A673 (cell line): Measurements from ENCODE around the gene VTI1A. TPM values are rescaled to one million over a fixed set of nuclear protein-coding genes. Genes with fewer than 3 reads are reported as not detected.

Source experiments
- BruUV-seq: library from RNA; stranded (reverse); fragments of 400-500 nt; replicated peaks from 2 replicates; lab custom pipeline; 2021; lab: Mats Ljungman, UMichigan
- CTCF ChIA-PET: fragments of 300-600 bp; sonication (Branson Sonifier 250); formaldehyde crosslinking; loops from one replicate; lab custom pipeline; 2022; ENCODE audit warnings: antibody characterized with exemption; lab: Charles Lee
- POLR2A ChIA-PET: fragments of 300-600 bp; sonication (Branson Sonifier 250); formaldehyde crosslinking; loops from one replicate; lab custom pipeline; 2022; ENCODE audit warnings: antibody characterized with exemption; ENCODE audit not compliant: low non-redundant PET; lab: Charles Lee
- DNase-seq: peaks from one replicate; pipeline ENCODE4 v3.0.0-alpha.2; 2015; ENCODE audit warnings: low spot score
- H3K27ac ChIP-seq: fragments of 200-600 bp; sonication (generic); 2 replicates; pipeline ENCODE4 v1.5.1; 2016; ENCODE audit warnings: mixed run types, low read depth, mild to moderate bottlenecking, mixed read lengths, antibody characterized with exemption, low read length; ENCODE audit not compliant: poor library complexity, severe bottlenecking
- H3K27me3 ChIP-seq: fragments of 200-600 bp; sonication (generic); replicated peaks from 2 replicates; pipeline ENCODE4 v1.6.1; 2017; ENCODE audit warnings: mixed run types, low read depth, mild to moderate bottlenecking, mixed read lengths, antibody characterized with exemption, low read length; ENCODE audit not compliant: insufficient read depth, poor library complexity
- H3K36me3 ChIP-seq: fragments of 200-600 bp; sonication (generic); 2 replicates; pipeline ENCODE4 v1.6.1; 2016; ENCODE audit warnings: mixed run types, mild to moderate bottlenecking, mixed read lengths, antibody characterized with exemption, low read length; ENCODE audit not compliant: insufficient read depth, poor library complexity, severe bottlenecking
- H3K4me1 ChIP-seq: fragments of 200-600 bp; sonication (generic); 2 replicates; pipeline ENCODE4 v1.6.1; 2017; ENCODE audit warnings: mixed run types, mild to moderate bottlenecking, mixed read lengths, antibody characterized with exemption, low read length; ENCODE audit not compliant: insufficient read depth, poor library complexity, severe bottlenecking
- H3K4me3 ChIP-seq: fragments of 200-600 bp; sonication (generic); 2 replicates; pipeline ENCODE4 v1.5.1; 2016; ENCODE audit warnings: low read depth, mixed run types, mild to moderate bottlenecking, mixed read lengths, low read length; ENCODE audit not compliant: poor library complexity, severe bottlenecking
- H3K9me3 ChIP-seq: fragments of 200-600 bp; sonication (generic); 2 replicates; pipeline ENCODE4 v1.6.1; 2016; ENCODE audit warnings: mixed run types, low read depth, mild to moderate bottlenecking, mixed read lengths, antibody characterized with exemption, low read length; ENCODE audit not compliant: poor library complexity, severe bottlenecking
- EZH2 ChIP-seq: fragments of 200-600 bp; sonication (generic); IDR thresholded peaks from 2 replicates; pipeline ENCODE4 v1.6.1; 2017; ENCODE audit warnings: borderline replicate concordance, low read depth, mild to moderate bottlenecking, mixed read lengths, antibody characterized with exemption, low read length; ENCODE audit not compliant: poor library complexity, severe bottlenecking
- intact Hi-C: fragments of 100-400 bp; cut with micrococcal nuclease; formaldehyde crosslinking; loops from one replicate; pipeline ENCODE4 v1.10.0; 2022; ENCODE audit not compliant: unreplicated experiment
- total RNA-seq: library from RNA; stranded (reverse); gene quantifications from 2 replicates; pipeline ENCODE4 v1.2.3, GENCODE V29; 2021
- TF ChIP-seq, protein P1 (sequence below): fragments of 300-800, 200-600 bp; sonication (generic); conservative IDR thresholded peaks from 2 replicates; pipeline ENCODE4 v1.5.1; 2017; ENCODE audit warnings: low read depth, mild to moderate bottlenecking, antibody characterized with exemption, low read length, moderate library complexity, mixed read lengths

The VTI1A gene
- total RNA-seq, 1 experiment from 2014 or later: 38.7 TPM

DNA sequence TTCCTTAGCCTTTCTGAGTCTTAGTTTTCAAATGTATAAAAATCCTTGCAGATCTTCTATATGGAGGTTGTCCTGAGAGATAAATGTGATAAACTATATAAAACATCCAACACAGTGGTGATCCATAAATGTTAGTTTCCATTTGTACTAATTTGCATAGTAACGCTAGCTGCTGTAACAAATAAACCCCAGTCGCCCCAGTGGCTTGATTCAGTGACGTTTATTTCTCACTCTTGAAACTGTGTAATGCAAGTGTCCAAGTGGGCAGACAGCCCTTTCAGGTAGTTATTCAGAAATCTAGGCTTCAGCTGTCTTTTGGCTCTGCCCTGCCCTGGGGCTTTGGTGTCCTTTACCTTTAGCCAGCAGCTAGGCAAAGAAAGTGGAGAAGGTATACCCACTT lies 106.3 kb downstream of the VTI1A start:
- TF ChIP-seq, protein P1, sequence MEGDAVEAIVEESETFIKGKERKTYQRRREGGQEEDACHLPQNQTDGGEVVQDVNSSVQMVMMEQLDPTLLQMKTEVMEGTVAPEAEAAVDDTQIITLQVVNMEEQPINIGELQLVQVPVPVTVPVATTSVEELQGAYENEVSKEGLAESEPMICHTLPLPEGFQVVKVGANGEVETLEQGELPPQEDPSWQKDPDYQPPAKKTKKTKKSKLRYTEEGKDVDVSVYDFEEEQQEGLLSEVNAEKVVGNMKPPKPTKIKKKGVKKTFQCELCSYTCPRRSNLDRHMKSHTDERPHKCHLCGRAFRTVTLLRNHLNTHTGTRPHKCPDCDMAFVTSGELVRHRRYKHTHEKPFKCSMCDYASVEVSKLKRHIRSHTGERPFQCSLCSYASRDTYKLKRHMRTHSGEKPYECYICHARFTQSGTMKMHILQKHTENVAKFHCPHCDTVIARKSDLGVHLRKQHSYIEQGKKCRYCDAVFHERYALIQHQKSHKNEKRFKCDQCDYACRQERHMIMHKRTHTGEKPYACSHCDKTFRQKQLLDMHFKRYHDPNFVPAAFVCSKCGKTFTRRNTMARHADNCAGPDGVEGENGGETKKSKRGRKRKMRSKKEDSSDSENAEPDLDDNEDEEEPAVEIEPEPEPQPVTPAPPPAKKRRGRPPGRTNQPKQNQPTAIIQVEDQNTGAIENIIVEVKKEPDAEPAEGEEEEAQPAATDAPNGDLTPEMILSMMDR: no peak
- TF ChIP-seq EZH2: no peak
- no peaks in the 10 kb centered on the region for H3K36me3 ChIP-seq
- no peak for DNase-seq
- no peaks in the 10 kb centered on the region for H3K27me3 ChIP-seq
- no peak overlapping the region for H3K4me3 ChIP-seq
- no peak overlapping the region for H3K27ac ChIP-seq
- intact Hi-C loops: no loop called here
- H3K9me3 ChIP-seq: no peaks in the 10 kb centered on the region
- ChIA-PET CTCF (no interaction called here), POLR2A (no interaction called here)
- no TSS peak for BruUV-seq
- no peaks in the 10 kb centered on the region for H3K4me1 ChIP-seq

DNA sequence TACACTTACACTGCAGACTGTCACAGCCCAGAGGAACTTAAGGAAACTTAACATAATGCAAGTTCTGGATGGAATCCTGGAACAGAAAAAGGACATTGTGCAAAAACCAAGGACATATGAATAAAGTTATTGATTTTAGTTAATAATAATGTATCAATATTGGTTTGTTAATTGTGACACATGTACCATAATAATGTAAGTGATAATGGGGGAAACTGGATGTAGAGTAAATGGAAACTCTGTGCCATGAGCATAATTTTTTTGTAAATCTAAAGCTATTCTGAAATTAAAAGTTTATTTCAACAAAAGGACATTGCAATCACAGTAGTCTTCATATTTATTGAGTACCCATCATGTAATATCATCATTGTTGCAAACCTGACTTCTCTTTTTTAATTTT lies 107.2 kb downstream of the VTI1A start:
- no peaks in the 10 kb centered on the region for H3K4me1 ChIP-seq
- DNase-seq: no peak
- H3K36me3 ChIP-seq: no peaks in the 10 kb centered on the region
- no peak overlapping the region for H3K27ac ChIP-seq
- ChIA-PET POLR2A (no interaction called here), CTCF (no interaction called here)
- H3K4me3 ChIP-seq: no peak overlapping the region
- TF ChIP-seq EZH2: no peak
- TF ChIP-seq, protein P1: no peak
- H3K27me3 ChIP-seq: no peaks in the 10 kb centered on the region
- BruUV-seq: no TSS peak
- no peaks in the 10 kb centered on the region for H3K9me3 ChIP-seq
- intact Hi-C loops: no loop called here

DNA sequence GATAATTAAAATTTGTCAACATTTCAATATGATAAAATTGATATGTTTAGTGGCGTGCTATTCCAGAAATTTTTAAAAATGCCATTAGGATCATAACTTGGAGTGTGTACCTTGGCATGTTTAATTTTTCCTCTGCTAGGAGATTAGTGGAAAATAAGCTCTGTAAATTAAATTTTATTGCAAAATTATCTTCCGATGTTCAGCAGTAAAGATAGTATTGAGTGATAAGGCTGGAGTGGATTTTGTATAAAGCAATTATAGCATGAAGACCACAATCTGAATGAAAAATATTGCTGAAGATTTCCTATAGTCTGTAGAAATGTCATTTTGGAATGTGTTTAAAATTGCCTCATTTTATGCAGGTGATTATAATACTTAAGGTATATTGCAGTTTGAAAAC lies 110.2 kb downstream of the VTI1A start:
- no peak for DNase-seq
- ChIA-PET CTCF (no interaction called here), POLR2A (no interaction called here)
- H3K4me3 ChIP-seq: no peak overlapping the region
- no peak overlapping the region for H3K27ac ChIP-seq
- TF ChIP-seq EZH2: no peak
- TF ChIP-seq, protein P1: no peak
- BruUV-seq: no TSS peak
- intact Hi-C loops: no loop called here
- no peaks in the 10 kb centered on the region for H3K27me3 ChIP-seq
- no peaks in the 10 kb centered on the region for H3K4me1 ChIP-seq
- H3K9me3 ChIP-seq: no peaks in the 10 kb centered on the region
- no peaks in the 10 kb centered on the region for H3K36me3 ChIP-seq
